Renal cortex interstitium (tissue), 11 donors: ENCODE measurements around the gene FOXC1. TPM values are rescaled to one million over a fixed set of nuclear protein-coding genes. Genes with fewer than 3 reads are reported as not detected.

Experiments
- DNase-seq, 11 donors: peaks; one replicate each; pipeline ENCODE4 v3.0.0-alpha.2; 2013; ENCODE audit warnings: low read depth in 9 of 11, low spot score in 4 of 11; ENCODE audit errors: extremely low read depth in 1 of 11
- polyA plus RNA-seq, 3 donors: library from polyadenylated mRNA; unstranded; fragments of 120-200 nt; gene quantifications; one replicate each; pipeline ENCODE4 v1.2.1, GENCODE V29; 2013; ENCODE audit not compliant: insufficient read length in 3 of 3

FOXC1 gene
- polyA plus RNA-seq, 3 donors, result 74.6 to 83.4 (median 83.1) TPM

DNA sequence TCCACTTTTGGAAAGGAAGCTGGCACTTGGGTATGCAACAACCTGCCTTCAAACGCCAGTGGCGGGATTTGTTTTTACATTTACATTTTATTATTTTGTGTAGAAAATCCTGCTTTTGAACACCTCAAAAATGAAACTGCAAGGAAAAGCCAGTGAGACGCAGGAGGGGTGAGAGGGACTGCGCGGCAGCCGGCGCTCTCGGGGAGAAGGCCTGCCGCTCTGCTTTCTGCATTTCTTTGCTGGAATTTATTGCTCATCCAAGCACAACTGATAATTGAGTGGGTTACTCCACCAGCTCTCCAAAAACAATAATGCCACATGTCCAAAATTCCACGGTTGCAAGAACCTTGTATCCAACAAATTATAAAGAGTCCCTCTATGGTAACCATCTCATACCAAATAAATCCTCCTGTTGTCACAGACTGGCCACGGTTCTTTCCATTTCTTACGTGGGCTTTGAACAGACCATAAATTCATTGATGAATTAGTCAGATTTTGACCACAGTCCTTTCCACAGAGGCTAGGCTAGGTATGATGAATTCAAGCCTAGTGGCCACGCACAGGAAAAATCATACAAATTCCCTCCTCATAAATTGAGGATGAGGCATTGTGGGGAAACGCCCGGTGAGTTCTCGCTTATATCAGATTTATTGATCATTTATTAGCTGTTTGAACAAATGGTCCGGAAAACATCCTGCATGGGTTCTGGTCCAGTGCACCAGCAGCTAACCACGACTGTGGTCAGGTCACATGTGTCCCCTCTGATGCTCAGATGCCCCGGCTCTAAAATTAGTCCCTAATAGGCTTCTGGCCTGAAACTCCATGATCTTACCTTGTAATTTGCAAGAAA is 31.6 kb upstream of the FOXC1 start:
- no peak for DNase-seq

DNA sequence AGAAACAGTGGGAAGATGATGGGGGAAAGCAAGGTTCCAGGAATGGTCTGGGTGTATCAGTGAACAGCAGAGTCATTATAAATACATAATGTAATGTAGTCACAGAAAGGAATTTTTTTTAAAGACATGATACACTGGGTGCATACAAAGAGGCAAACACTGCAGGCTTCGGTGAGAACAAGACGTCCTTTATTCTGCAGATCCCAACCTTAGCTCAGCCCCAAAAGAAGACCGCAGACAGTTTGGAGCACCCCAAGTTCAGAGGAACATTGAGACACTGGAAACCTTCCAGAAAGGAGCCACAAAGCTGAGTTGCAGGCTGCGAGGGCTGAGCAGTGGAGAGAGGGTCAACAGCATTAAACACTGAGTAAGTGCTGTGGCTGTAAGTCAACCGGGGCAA is 30.6 kb upstream of the FOXC1 start:
- DNase-seq, result no peak

DNA sequence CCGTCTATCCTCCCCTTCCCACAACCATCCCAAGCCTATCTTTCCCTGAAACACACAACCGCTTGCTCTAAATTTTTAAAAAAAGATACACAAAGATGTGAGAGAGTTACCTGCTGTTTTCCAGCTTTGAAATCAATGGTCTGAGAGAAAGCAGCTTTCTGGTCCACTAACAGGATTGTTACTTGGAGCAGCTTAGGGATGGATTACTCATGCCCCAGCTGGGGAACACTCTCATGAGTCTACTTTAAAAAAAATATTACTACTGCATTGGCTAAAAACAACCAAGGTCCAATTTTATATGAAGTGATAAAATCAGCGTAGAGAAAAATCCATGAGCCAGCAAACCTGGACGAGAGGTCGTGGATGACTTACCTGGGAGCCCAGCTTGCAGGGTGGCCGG is 29.6 kb upstream of the FOXC1 start:
- no peak for DNase-seq

DNA sequence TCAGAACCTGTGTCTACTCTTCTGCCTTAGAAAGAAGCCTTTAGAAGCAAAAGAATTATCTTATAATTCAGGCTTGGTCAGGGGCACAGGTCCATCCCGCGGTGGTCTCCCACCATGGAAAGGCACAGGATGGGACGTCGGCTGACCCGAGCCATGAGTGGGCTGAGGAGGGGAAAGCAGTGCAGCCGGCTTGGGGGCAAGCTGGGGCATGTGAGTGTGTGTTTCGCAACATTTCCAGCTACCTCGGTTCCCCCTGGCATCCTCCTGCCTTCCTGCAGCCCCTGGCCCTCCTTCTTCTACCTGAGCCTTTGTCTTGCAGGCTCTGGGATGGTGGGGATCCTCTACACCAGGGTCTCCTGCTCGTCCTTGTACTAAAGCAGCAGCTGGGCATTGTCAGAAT is 29.1 kb upstream of the FOXC1 start:
- no peak for DNase-seq

DNA sequence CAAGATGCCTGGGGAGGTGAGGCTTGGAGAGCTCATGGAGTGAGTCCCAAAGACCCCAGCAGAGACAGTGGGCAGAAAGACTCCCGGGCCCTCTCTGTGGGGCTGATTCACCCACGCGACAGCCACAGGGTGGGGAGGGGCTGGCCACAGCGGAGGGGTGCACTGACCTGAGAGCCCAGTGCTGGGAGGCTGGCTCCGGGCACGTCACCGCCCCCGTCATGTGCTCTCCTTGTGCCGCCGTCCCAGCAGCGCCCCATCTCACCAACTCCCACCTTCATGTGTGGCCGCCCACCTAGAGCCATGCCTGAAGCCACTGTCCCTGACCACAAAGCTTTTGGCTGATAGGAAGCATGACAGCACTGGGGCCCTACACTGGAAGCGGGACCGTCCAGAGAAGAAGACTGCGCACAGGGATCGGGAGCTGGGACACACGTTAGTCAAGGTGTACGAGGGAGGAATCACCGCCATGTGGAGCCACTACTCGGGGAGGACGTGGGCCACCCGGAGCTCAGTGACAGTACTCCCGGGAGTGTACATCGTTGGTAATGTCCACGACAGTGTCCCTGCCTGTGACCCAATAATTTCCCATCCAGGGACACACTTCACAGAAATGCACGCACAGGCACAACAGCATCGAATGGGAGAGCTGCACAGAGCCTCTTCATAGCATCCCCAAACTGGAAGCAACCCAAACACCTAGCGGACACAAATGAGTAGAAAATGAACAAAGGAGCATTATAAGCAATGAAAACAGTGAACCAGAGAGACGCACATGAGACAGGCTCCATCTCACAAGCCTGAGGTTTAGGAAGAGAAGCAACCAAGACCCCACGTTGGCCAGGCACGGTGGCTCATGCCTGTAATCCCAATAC is 28.4 kb upstream of the FOXC1 start:
- DNase-seq, result no peak

DNA sequence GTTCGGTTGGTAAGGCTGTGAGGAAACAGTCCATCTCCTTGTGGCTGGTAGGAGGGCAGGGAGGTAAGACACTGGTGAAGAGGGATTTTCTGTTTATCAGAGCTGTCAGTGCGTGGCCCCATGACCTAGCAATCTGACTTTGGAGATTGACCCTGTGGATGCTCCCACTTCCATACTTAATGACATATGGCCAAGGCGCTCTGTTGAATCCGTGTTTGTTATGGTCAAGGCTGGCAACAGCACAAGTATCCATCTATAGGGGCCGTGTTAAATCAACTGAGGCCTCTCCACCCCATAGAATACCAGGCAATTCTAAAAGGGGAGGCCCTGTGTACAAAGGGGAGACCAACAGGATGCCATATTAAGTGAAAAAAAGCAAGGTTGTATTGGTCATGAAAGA is 25.6 kb upstream of the FOXC1 start:
- DNase-seq, result no peak

DNA sequence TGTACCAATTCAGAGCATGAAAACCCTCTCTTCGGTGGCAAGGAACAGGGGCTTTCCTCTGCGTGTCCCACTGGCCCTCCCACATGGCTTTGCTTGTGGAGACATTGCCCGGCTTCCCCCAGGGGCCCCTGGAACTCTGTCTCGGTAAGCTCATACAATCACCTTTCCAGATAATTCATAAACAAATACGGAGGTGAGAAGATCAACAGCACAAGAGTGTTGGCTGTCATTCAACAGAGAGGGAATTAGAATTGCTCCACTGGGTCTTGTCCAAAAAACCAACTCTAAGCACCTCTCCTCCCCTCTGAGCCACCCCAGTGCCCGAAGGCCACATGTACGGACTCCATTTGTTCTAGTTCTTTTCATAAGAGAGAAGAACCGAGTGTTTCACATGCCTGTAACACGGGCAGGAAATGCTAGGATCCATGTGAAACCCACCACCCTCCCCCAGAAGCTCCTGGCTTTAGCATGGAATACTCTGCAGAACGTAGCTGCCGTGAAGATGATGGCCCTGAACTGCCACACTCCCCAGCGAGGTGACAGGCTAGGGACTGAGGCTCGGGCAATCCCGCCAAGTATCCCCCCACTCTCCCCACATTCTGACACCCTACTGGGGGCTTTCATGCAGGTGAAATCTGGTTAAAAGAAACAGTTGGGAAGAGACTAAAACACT is 24.6 kb upstream of the FOXC1 start:
- DNase-seq, result no peak

DNA sequence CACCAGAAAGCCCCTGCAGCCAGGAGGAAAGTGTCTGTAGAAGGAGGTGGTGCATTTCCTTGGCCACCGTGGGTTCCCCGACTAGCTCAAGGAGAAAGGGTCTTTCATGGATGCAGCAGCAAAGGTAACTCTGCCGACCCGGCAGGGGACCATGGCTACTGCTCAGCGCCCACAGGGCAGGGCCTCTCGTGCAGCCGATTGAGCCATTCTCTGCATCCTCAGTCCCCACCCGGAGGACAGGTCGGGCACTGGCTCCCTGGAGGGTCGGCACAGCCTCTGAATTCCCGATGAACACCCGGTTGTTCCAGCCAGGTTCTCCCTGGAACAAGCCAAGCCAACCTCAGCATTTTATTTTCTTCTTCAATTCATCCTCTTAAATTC is 24.1 kb upstream of the FOXC1 start:
- no peak for DNase-seq

DNA sequence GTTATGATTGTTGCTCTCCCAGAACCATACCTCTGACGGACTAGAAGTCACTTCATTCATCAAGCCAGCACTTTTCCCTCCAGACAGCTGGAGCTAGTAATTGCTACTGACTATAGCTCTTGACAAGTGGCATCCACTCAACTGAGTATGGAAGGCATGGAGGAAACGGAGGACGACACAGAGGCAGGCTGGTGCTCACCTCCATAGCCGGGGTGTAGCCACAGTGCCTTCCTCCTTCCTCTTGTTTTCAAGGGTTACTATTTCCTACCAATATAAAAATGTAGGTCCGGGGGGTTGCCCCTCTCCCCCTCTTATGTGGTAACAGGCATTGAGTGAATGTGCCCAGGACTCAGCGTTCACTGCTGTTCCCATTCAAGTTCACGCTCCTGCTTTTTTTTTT is 23.5 kb upstream of the FOXC1 start:
- DNase-seq, result no peak

DNA sequence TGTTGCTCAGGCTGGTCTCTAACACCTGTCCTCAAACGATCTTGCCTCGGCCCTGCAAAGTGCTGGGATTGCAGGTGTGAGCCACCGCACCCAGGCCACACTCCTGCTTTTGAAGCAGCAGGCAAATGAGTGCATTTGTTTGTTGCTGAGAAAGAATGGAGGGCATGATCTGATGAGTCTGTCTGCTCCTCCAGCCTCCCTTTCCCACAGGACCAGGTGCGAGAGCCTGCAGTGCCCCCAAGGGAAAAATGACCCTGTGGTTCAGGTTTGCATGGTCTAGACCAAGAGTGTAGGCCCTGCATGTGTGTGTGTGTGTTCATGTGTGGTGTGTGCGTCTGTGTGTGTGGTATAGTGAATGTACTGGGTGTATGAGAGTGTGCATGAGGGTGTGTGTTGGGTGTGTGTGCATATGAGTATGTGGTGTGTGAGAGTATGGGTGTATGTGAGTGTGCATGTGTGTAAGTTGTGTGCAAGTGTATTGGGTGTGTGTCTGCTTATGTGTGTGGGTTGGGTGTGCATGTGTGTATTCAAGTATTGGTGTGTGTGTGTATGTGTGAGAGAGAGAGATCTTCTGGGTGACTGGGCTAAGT is 22.8 kb upstream of the FOXC1 start:
- DNase-seq, result no peak

DNA sequence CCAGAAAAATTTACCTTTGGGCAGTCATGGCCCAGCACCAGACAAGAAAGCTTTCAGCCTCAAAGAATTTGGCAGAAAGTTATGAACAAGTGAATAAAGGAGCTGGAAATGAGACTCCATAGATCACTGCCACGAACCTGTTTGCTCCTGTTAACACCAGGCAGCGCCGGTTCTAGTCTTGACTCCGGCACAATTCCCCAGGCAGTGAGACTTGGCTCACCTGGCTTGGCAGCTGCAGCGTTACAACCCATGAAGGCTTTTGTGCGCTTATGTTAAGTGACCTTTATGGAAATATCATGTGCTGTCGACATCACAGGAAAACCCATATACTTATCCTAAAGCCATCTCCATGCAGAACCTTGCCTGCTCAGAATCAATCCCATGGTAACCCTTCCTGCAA is 22.2 kb upstream of the FOXC1 start:
- no peak for DNase-seq

DNA sequence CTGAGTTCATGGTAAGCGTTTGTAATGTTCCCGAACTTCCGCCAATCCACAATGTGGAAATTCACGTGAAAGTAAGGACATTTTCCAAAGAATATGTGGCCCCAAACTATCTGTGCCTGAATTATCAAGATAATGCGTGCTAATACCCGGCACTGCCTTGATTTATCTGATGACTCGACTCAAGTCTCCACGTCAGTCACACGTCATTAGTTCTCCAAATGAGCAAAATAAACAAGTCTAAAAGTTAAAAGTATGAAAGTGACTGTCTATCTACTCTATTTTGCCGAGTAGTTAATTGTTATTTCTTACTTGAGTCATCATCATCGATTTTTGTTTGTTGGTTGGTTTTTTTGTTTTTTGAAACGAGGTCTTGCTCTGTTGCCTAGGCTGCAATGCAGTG is 21.7 kb upstream of the FOXC1 start:
- DNase-seq, result no peak

DNA sequence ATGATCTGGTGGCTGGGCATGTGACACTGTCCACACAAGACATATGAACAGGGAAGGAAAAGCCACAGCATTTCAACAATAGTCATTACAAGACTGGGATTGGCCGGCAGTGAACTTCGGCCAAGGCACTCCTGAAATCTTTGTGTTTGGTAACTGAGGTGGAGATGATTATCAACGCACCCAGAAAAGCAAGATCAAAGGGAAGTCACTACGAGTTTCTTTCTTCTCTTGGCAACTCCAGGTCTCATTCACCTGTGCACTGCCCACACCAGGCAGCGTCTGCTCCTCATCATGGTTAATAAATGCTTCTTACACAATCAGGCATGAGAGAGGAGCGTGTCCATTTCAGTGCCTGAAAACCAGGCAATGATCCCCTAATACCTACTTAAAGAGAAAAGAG is 20.5 kb upstream of the FOXC1 start:
- DNase-seq, result no peak

DNA sequence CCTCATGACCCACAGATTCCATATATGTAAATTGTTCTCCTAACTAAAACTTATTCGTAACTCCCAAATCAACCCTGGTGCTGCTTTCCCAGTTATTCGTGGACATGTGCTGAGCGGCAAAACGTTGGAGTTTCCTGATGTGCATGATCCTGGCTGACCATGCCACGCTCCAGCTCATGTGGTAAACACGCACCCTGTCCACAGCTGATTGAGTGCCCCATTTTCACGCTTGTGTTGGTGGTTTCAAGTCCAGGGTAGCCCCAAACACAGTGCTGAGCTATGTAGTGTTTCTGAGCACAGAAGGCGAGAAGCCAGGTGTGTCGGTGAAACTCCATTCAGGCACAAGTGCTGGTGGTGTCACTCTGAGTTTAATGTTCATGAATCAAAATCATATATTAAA is 19.1 kb upstream of the FOXC1 start:
- DNase-seq, result no peak

DNA sequence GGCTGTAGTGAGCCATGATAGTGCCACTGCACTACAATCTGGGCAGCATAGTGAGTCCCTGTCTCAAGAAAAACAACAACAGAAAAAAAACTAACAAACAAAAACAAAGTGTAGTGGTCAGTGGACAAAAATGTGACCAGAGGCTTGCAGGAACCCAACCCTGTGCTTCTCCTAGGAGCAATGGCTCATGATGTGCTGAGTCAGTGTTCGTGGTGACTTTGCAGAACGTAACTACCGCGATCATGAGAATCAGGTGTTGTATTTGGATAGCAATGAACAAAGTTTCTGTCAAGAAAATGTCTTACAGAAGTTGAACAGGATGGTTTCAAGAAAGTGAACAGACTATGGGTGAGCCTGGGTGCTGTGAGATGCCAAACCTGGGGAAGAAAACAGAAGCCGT is 18.5 kb upstream of the FOXC1 start:
- DNase-seq, result no peak

DNA sequence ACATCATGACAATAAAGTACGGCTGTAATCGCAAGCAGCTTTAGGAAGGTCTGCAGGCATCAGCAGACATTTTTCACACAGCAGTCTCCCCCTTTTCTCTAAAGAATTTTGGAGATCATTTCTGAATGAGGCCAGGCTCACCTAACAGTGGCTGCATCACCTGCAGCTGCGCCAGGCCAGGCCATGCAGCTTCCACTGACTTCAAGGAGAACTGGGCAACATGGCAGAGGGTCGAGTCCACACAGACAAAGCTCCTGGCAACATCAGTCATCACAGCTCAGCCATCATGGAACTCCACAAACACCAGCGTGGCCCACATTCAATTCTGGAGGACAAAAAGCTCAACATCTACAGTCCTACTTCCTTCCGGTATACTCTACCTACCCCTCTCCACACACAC is 17.8 kb upstream of the FOXC1 start:
- DNase-seq, result no peak

DNA sequence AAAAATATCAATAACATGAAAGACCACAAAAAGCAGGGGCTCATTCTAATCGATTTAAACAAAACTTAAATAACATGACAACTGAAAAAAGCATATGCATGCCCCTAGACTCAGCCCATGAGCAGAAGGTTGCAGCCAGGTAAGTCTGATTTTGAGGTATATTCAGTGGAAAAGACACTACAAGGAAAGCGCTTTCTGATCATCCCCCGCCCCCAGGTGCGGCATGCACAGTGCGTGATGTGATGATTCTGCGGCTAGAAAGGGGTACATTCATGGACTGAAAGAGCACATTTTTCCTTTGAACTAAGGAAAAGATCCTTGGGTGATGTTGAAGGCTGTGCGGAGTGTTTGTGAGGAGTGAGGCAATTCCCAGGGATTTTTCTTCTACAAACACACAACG is 16.9 kb upstream of the FOXC1 start:
- DNase-seq, result no peak

DNA sequence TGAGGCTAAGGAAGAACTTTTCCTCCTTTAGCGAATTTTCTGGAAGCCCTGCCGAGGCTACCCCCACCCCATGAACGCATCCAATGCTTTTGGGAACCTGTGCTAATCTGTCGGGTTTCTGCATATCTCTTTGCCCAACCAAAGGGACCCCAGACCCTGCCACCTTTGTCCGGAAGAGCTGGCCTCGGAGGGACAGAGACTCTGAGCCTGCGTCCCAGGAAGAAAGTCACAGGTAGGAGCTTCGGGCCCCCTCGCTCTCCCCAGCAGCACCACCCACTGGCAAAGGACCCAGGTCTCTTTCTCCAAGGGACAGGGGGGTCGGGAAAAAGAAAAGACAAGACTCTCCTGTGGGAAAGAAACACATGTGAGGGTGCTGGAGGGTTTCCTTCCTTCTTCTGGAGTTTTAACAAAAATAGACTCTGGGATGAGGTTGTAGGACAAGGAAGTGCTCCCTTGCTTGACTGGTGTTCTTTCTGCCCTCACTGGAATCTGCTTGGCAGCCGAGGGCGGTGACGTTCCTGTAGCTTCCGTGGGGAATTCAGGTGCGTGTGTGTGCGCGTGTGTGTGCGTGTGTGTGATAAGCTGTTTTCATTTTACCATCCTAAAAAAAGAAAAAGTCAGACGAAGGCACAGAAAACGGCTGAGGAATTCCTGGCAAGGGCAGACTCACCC is 16.3 kb upstream of the FOXC1 start:
- no peak for DNase-seq

DNA sequence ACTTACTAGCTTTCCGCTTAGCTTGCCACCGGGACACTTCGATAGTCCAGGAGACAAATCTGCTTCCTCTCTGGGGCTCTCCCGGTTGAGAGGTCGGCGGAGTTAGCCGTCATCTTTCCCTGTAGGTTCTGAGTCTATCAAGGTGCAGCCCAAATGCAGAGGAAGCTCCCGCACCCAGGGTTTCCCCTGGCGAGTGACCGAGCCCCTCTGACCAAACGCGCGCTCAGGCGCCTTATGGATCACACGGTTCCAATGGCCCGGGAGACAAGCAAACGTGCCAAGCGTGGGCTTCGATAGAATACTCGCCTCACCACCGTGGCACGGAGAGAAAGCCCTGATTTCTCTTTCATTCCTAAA is 15.8 kb upstream of the FOXC1 start:
- no peak for DNase-seq
